HG03095 (cell line): Measurements from ENCODE around the gene SEC31A.
"Not testable (repeated sequence)": the region's sequence is repeated elsewhere in the genome, so short reads cannot be mapped to it uniquely, and the experiment has no call there.

Source experiments
- ATAC-seq: cut with Tn5 transposase; IDR thresholded peaks from one replicate; pipeline ENCODE4 v1.9.1; 2021; ENCODE audit warnings: moderate library complexity; ENCODE audit not compliant: unreplicated experiment

SEC31A gene

GRCh38 chr4:82850684-82851083 is 40.3 kb downstream of the SEC31A start:
- ATAC-seq = no peak

- ATAC-seq = no peak
Observed at GRCh38 chr4:82848706-82849105, 42.2 kb downstream of the SEC31A start.

DNA sequence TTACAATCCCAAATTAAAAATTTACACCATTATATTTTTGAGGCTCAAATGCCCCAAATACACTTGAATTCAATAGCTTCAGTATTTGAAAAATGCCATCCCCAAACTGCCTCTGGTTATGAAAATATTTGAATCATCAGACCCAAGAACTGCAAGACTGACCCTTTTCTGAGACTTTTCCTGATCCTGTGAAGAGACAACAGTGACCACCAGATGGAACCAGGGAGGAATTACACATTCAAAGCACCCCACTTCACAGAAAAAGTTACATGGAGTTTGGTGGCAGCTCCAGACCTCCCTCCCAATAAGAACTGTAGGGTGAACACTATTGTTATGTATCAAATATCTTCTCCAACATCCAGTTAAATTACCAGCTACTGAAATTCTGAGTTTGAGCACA is 48.4 kb downstream of the SEC31A start:
- no peak for ATAC-seq

DNA sequence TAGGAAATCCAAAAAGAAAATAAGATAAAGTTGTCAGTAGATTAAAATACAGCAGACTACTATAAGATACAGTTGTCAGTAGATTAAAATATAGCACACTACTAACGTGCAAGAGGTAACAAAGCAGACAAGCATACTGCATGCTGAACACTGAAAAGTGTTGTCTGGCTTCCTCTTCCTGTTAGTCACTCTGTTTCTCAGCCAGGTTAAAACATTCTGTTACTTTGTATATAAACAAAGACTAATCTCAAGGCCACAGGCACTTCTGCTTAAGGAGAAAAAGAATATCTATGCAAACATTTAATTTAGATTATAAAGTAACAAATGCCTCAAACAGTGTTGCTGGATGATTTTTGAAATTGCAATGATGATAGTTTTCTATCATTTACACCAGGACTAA is 51.3 kb downstream of the SEC31A start:
- no peak for ATAC-seq

GRCh38 chr4:82833696-82834313 is 57.1 kb downstream of the SEC31A start:
- ATAC-seq = no peak

- not testable (repeated sequence) for ATAC-seq
Observed at GRCh38 chr4:82833060-82833459, 57.9 kb downstream of the SEC31A start.

DNA sequence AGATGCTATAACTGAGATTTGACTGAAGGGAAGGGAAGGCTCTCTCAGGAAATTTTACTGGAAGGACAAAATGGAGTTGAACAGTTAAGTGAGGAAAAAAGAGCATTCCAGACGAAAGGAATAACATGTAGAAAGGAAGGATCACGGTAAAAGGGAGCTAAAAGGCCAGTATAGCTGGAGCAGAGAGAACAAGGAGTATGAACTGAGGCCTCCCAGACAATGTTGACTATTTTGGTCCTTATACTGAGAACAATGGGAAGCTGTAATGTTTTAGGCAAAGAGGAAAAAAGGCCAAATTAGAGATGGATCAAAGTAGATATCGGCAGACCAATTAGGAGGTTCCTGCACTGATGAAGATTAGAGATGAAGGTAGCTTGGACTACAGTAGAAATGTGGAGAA is 65.5 kb downstream of the SEC31A start:
- ATAC-seq = no peak

- no peak for ATAC-seq
Observed at GRCh38 chr4:82823062-82823461, 67.9 kb downstream of the SEC31A start.

DNA sequence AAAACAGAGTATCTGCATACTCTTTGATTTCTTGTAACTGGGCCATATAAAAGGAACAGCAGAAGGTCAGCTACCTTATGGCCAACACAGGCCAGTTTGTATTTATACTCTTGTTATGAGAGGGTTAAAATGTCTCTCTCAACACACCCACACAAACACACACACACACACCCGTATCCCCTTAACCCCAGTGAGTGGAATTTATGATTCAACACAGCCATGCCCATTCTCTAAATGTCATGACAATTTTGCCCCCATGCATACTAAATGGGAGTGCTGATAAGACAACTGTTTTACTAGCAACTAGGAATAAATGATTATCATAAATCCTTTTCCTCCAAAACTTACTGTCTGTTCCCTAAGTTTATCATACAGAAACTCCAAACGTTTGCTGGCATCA is 70.3 kb downstream of the SEC31A start:
- no peak for ATAC-seq

- no peak for ATAC-seq
Observed at GRCh38 chr4:82818664-82819662, 72.0 kb downstream of the SEC31A start.

DNA sequence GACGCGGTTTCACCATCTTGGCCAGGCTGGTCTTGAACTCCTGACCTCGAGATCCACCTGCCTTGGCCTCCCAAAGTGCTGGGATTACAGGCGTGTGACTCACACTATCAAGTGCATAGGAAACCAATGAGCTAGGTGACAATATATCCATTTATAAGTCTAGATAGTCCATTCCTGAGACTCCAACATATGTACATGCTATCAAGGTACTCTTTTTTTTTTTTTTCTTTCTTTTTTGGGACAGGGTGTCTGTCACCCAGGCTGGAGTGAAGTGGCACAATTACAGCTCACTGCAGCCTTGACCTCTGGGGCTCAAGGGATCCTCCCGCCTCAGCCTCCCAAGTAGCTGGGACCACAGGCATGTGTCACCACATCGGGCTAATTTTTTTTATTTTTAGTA is 74.1 kb downstream of the SEC31A start:
- ATAC-seq = not testable (repeated sequence)

- ATAC-seq = no peak
Observed at GRCh38 chr4:82814034-82814433, 76.9 kb downstream of the SEC31A start.

DNA sequence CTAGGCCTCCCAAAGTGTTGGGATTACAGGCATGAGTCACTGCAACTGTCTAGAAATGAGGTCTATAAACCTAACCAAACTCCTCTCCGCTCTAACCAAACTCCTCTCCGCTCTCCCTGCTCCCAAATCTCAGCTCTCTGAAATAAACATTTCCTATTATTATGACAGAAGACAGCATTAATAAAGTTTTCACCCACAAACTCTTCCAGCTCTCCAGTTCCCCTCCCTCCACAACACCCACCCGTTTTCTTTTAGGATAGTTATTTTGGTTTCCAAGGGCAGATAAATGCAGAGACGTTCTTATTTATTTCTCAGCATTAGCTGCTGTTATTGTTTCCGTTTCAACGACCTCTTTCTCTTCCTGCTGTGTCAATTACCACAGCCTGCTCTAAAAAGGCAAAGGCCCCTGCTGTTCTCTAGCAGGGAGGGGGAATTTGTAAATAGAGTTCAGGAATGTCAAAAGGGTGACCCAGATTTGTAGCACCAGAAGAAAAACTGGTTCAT is 79.1 kb downstream of the SEC31A start:
- ATAC-seq = no peak

GRCh38 chr4:82811392-82811791 is 79.6 kb downstream of the SEC31A start:
- no peak for ATAC-seq

DNA sequence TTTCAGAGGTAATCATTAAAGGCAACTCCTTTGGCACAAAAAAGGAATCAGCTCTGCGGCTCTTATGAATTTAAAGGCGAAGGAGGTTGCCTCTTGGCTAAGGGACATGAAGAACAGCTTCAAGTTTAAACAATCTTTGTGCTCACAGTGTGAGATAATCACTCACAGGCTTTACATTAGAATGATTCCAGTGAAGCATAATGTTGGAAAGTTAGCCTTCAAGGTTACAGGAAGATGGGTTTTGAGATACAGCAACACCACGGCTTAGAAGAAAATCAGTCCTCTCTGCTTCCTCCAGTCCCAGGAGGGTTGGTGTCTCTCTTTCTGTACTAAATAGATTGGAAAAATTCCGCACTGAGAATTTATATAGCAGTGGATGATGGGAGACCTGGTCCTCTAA is 80.8 kb downstream of the SEC31A start:
- no peak for ATAC-seq

DNA sequence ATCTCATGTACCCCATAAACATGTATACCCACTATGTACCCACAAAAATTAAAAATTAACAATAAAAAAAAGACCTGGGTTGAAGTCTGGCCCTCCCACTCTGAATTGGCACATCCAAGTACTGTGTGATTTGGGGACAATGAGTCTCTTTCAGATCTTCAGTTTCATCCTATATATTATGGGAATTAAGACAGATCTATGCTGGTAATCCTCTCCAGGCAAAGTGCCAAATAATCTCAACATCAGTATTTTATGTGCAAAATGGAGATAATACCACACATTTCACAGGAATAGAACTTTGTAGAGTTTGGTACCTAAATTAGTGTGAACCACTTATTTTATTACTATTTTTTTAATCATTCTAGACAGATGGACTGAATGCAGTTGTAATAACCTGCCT is 81.3 kb downstream of the SEC31A start:
- no peak for ATAC-seq

GRCh38 chr4:82803746-82804145 is 87.2 kb downstream of the SEC31A start:
- no peak for ATAC-seq

DNA sequence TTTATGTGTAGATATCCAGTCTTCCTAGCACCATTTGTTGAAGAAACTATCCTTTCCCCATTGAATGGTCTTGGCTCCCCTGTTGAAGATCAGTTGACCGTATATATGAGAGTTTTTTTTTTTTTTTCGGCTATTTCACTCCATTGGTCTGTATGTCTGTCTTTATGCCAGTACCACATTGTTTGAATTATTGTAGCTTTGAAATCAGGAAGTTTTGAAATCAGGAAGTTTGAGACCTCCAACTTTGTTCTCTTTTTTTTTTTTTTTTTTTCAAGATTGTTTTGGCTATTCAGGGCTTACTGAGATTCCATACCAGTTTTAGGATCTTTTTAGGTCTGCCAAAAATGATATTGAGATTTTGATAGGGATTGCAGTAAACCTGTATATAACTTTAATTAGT is 88.0 kb downstream of the SEC31A start:
- ATAC-seq = no peak

GRCh38 chr4:82801910-82802521 is 88.9 kb downstream of the SEC31A start:
- ATAC-seq = no peak

DNA sequence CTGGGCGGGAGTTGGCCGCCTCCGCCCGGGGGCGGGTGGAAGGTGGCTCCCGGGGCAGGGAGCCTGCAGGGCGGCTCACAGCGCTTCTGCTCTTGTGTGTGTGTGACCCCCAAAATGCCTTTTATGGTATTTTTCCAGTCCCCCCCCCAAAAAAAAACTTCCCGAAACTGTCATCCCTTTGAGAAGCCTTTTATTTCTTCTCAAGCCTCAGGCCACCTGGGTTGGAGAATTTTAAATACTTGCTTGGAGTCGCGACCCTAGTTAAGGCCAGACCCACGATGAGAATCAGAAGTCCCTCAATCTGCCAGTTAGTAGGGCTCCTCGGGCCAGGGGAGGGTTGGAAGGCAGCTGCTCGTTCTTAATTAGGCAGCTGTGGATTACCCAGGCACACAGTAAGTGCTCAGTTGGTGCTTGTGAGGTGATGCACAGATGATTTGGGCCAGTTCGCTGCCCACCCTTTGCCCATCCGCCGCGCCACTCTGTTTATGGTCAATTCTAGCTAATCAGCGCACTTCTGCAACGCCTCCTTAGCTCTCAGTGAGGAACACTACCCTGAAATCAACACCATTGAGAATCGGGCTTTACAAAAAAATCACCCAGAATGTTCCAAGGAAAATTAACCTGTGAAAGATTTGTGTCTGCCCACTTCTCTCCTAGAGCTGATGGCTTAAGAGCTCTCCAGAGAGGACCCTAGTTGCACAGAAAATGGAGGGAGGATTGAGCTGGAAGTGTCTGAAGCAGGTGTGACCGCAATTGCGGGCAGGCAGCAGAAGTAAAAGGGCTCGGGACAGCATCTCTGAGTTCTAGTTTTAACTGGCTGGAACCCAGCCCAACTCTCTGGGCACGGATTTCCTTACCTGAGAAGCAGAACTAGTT is 91.7 kb downstream of the SEC31A start:
- ATAC-seq = no peak
